Muscle of back (tissue), 11 donors: Measurements from ENCODE around the gene ACTA2. TPM values are rescaled to one million over a fixed set of nuclear protein-coding genes. Genes with fewer than 3 reads are reported as not detected.

Experiments
- DNase-seq, 3 donors: peaks; one replicate each; pipeline versions ENCODE4 v3.0.0 to v3.0.0-alpha.2; 2013
- polyA plus RNA-seq, 10 donors: library from polyadenylated mRNA; unstranded; fragments of 120-200 nt; gene quantifications; one replicate each; pipeline ENCODE4 v1.2.1, GENCODE V29; 2013; ENCODE audit not compliant: insufficient read length in 10 of 10

Gene ACTA2
- polyA plus RNA-seq, 10 donors: 225 to 305 (median 232) TPM

DNA sequence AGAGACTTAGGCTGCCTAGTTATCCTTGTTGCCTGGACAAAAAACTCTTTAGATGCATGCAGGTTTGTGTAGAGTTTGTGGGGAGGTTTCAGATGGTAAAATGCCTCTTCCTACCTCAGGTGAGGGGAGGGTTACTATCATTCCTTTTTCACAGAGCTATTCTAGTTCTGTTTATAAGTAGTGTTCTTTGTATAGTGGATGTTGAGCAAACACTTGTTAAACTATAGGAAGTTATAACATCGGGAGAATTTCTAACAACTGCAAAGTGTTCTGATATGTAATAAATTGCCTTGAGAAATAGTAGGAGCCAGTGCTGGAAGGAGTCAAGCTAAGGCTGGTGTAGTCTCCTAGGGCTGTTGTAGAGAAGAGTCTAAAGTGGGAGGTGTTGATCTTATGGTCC, 31.4 kb upstream of the ACTA2 start:
- DNase-seq: no peak

DNA sequence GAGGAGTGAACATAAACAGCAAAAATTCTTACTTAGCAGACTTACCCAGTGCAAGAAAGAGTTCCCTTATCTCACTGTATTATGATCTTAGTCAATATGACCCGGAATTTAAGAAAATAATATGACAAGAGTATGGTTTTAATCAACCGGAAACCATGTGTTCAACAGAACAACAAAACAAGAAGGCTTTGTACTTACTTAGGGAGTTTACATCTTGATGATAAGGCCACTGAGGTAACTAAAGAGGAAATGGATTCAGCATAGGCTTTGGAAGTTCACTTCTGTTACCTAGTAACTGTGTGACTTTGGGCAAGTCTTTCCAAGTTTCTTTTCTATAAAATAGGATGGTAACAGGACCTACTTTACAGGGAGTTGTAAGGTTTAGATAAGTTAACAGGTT, 30.6 kb upstream of the ACTA2 start:
- DNase-seq: no peak

- no peak for DNase-seq
These were observed 29.8 kb upstream of the ACTA2 start for GRCh38 chr10:88982366-88982765.

- no peak for DNase-seq
These were observed 28.9 kb upstream of the ACTA2 start for GRCh38 chr10:88981435-88981834.

DNA sequence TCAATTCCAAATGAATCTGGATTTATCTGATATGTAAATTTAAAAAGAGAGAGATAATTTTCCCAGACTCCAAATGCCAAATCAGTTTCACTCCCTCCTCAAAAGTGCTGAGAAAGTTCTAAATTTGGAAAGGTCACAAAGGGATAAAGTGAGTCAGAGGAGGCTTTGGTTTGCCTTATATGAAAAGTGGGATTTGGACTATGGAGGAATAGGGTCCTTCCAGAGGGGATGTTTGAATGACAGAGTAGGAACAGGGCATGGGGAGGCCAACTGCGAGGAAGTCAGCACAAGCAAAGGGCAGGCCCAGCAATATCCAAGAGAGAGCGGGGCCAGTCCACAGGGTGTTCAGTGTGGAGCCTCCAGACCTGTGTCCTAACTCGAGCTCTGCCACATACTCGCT, 28.2 kb upstream of the ACTA2 start:
- no peak for DNase-seq

GRCh38 chr10:88980247-88980646, 27.7 kb upstream of the ACTA2 start:
- no peak for DNase-seq

DNA sequence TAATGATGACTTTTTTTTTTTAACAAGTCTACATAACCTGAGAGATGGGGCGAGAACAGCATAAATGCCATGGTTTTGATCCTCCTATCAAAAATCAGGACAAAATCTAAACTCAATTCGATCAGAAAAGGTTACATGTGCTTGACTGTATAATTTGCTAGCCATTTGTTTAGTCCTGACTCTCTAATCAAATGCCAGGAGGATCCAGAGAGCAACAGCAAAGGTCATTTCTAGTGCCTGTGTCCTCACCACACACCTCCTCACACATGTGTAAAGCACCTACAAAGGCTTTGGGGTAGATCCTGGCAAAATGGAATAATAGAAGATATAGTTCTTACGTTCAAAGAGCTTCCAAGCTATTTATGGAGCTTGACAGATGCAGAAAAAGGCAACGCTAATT, 27.0 kb upstream of the ACTA2 start:
- no peak for DNase-seq

- peak in 1 of 3 donors; percentile 63 for DNase-seq
These were observed 26.6 kb upstream of the ACTA2 start for GRCh38 chr10:88979153-88979562.

DNA sequence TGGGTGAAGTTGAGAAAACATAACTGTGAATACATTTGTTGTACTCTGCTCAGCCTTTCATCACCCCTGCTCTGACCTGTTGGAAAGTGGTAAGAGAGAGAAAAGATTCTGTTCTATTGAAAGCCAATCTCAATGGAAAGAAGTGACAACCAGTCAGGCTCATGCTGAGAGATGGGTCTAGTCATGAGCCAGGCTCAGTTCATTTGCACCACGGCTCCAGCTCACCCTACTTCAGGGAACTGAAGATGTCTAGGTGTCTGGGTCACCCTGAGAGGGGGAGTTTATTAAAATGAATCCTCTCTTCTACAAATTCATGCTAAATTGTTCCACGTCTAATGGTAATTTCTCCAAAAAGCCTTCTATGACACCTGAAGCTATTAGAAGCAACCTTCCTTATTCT, 25.9 kb upstream of the ACTA2 start:
- no peak for DNase-seq

DNA sequence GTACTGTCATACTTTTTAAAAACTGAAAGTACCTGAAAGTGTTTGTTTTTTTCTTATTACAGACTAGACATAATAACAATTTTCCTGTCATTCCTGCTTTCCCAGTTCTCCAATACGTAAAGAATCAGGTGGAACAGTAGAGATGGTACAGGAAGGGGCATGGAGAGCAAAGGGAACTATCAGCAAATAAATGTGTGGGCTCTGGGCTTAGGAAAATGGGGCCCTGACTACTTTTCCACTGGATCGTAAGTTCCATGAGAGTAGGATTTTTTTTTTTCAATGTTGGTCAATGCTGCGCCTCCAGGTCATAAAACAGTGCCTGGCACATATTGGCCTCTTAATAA, 22.8 kb upstream of the ACTA2 start:
- DNase-seq: no peak

GRCh38 chr10:88974446-88975376, 22.1 kb upstream of the ACTA2 start:
- DNase-seq: peak in 2 of 3 donors; percentile 52 to 84

DNA sequence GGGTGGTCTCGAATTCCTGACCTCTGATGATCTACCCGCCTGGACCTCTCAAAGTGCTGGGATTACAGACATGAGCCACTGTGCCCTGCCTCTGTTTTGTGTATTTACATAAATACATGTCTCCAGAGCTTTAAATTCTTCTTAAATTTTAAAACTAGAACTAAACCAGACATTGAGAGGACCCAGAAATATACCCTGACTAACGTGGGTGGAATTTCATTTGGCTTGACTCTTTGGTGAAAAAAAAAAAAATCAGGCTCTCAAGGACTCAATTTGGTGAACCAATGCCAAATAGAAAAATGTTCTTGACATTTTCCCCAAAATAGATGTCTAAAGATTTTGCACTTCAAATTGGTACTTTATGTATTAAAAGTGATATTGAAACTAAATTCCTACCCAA, 21.4 kb upstream of the ACTA2 start:
- DNase-seq: no peak

DNA sequence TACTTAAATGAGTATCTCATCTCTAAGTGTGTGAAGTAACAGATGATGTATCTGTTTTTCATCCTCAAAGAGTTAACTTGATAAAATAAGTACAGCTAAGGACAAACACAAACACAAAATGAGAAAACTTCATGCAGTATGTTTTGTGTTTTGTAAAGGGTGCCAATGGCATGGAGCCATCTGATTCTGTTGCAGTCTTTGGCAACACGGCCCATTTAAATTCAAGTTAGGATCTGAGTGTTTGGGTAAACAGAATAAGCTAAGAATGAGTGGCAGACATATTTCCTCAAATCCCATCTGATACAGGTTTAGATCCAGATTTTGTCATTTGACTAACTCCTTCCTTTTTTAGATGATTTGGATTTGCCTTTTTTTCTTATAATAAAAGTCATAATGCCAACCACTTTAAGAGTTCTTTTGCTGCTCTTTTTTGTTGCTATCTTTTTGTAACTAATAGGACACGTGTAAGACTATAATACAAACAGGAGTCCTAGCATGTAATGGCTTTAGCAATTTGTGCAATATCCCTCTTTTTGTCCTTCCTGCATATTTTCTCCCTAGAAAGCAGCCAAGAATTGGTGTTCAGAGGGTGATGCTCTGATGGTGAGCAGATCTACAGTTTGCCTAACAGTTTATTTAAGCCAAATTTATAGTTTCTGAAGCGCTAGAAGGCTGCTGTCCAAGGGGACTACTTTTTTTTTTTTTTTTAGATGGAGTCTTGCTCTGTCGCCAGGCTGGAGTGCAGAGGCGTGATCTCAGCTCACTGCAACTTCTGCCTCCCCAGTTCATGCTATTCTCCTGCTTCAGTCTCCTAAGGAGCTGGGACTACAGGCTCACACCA, 18.9 kb upstream of the ACTA2 start:
- peak in 1 of 3 donors; percentile 46 for DNase-seq

DNA sequence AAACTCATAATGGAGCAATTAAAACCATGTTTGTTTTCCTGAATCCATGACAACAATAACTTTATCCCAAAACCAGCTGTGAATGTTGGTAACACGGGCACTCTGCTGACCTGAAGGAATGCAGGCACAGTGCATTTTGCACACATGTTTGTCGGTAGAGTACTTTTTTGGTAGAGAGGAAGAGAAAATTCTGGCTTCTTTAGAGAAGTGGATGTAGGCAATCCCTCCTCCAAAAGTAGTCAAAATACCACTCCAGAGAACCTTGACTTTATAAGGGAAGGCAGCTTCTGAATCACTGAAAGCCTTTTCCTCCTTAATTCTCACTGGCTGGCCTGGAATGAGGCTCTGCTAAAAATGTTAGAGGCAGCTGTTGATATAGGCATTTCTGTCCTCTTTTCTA, 15.8 kb upstream of the ACTA2 start:
- peak in 1 of 3 donors; percentile 50 for DNase-seq

DNA sequence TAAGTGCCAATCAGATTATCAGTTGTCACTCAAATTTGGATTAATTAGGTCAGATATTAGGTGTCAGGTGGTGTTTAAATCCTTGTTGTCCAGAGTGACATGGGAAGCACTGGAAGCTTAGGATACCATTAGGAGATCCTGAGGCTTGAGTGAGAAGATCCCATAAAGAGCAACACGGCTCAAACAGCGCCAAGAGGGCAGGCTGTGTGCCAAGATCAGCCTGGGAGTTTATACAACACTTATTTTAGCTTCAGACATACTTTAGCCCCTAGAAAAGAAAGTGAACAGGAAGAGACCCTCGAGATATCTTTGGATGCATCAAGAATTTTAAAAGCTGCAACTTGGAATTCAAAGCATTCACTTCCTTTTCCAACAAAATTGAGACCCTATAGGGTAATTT, 14.2 kb upstream of the ACTA2 start:
- peak in 1 of 3 donors; percentile 51 for DNase-seq

DNA sequence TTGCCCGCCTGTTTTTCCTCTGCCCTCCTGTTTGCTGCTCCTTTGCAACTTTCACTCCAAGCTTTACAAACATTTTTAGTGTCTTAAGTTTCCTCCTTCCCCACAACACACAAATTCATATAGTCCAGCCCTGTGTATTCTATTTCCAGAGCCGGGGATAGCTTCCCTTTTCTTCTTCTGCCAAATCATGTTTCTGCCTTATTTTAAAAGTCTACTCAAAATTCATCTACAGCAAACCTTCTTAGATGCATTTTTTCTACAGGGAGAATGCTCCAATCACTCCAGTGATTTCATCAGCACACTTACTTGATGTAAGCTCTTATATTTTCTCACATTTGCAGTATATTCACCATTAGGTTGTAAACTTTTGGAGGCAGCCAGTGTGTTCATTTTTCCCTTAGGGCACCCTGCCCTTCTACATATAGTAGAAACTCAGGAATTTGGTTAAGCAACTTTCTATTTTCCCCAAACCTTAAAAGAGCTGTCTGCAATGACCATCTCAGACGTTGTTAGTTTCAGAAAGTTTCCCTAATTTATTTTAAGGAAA, 12.4 kb upstream of the ACTA2 start:
- peak in 1 of 3 donors; percentile 45 for DNase-seq

DNA sequence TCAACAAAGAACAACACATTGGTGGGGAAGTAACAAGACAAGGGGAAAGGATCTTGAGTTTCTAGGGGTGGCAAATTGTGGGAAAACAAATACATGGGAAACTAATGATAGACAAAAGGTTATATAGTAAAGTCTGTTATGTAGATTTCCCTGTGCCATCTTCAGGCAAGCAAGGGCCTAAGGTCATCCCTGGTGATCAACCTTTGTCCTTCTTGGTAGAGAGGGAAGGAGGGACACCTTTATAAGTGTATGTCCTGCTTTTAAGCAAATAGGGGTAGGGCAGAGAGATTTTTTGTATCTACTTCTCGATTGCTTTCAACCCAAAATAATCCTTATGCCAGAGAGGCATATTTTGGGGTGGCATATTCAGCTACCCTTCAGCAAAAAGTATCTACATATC, 11.8 kb upstream of the ACTA2 start:
- no peak for DNase-seq

- DNase-seq: no peak
These were observed 10.7 kb upstream of the ACTA2 start for GRCh38 chr10:88963318-88963717.

GRCh38 chr10:88962336-88962735, 9.8 kb upstream of the ACTA2 start:
- no peak for DNase-seq

GRCh38 chr10:88961266-88961665, 8.7 kb upstream of the ACTA2 start:
- no peak for DNase-seq

GRCh38 chr10:88960802-88961201, 8.2 kb upstream of the ACTA2 start:
- no peak for DNase-seq

- no peak for DNase-seq
These were observed 6.1 kb upstream of the ACTA2 start for GRCh38 chr10:88958721-88959120.

- no peak for DNase-seq
These were observed 4.8 kb upstream of the ACTA2 start for GRCh38 chr10:88957381-88957780.
